HFFc6 (cell line): ENCODE data around the gene CYP27C1. TPM values are rescaled to one million over a fixed set of nuclear protein-coding genes. Genes with fewer than 3 reads are reported as not detected.

Source experiments
- DNase-seq: peaks from one replicate; pipeline ENCODE4 v3.0.0-alpha.2; 2018
- H3K27ac Mint-ChIP-seq: 2 replicates; pipeline ENCODE4 v1.8.0; 2020; ENCODE audit warnings: mild to moderate bottlenecking, mixed read lengths
- H3K27me3 Mint-ChIP-seq: 2 replicates; pipeline ENCODE4 v1.8.0; 2021; ENCODE audit warnings: mild to moderate bottlenecking, moderate library complexity, mixed read lengths; ENCODE audit not compliant: insufficient read depth
- H3K36me3 Mint-ChIP-seq: 2 replicates; pipeline ENCODE4 v1.8.0; 2021; ENCODE audit warnings: low read depth, mixed read lengths
- H3K4me1 Mint-ChIP-seq: 2 replicates; pipeline ENCODE4 v1.8.0; 2020; ENCODE audit warnings: low read depth, mixed read lengths
- H3K4me3 Mint-ChIP-seq: 2 replicates; pipeline ENCODE4 v1.8.0; 2020; ENCODE audit warnings: mild to moderate bottlenecking, moderate library complexity, mixed read lengths
- H3K9me3 Mint-ChIP-seq: 2 replicates; pipeline ENCODE4 v1.8.0; 2020; ENCODE audit warnings: mild to moderate bottlenecking, mixed read lengths
- CTCF ChIP-seq: fragments of 200-600 bp; sonication (generic); IDR thresholded peaks from 2 replicates; pipeline ENCODE4 v1.5.0; 2021; ENCODE audit warnings: antibody characterized with exemption, mild to moderate bottlenecking
- total RNA-seq, 6 experiments: library from RNA; stranded (reverse); fragmentation: NEBNext Ultra II Directional; extraction: Animal tissue kit (Norgen Biotek cat#: 25700); gene quantifications; 2 replicates in 1 of 6; 3 replicates in 5 of 6; pipeline ENCODE4 v1.2.3, GENCODE V29; 2021

CYP27C1 gene
- total RNA-seq, 6 experiments from 2014 or later: 0.09 to 0.17 (median 0.13) TPM

- Mint-ChIP-seq H3K36me3 (no peaks in the 10 kb centered on the region), H3K27ac (no peak overlapping the region), H3K4me1 (peaks cover 35% of the 10 kb centered on the region), H3K4me3 (no peak overlapping the region), H3K9me3 (no peaks in the 10 kb centered on the region), H3K27me3 (peaks cover 2% of the 10 kb centered on the region)
- no peak for DNase-seq
- TF ChIP-seq CTCF: no peak
These were observed 63.0 kb downstream of the CYP27C1 start for GRCh38 chr2:127157114-127157513.

- TF ChIP-seq CTCF: no peak
- Mint-ChIP-seq H3K27ac (no peak overlapping the region; the same call in 1 of the 2 replicates), H3K4me3 (no peak overlapping the region), H3K4me1 (peaks cover 35% of the 10 kb centered on the region), H3K9me3 (no peaks in the 10 kb centered on the region; the same call in none of the 2 replicates), H3K36me3 (no peaks in the 10 kb centered on the region; the same call in 1 of the 2 replicates), H3K27me3 (peaks cover 2% of the 10 kb centered on the region)
- DNase-seq: no peak
These were observed 64.2 kb downstream of the CYP27C1 start for GRCh38 chr2:127155947-127156346.

- Mint-ChIP-seq H3K9me3 (no peaks in the 10 kb centered on the region; the same call in none of the 2 replicates), H3K36me3 (no peaks in the 10 kb centered on the region; the same call in 1 of the 2 replicates), H3K4me1 (peaks cover 37% of the 10 kb centered on the region), H3K27me3 (peaks cover 2% of the 10 kb centered on the region), H3K4me3 (no peak overlapping the region), H3K27ac (peak overlapping the region; percentile 1; the same call in 1 of the 2 replicates)
- no peak for DNase-seq
- TF ChIP-seq CTCF: no peak
These were observed 65.0 kb downstream of the CYP27C1 start for GRCh38 chr2:127155028-127155581.

GRCh38 chr2:127154396-127154795, 65.7 kb downstream of the CYP27C1 start:
- H3K4me3 Mint-ChIP-seq: no peak overlapping the region
- TF ChIP-seq CTCF: no peak
- H3K27me3 Mint-ChIP-seq: peaks cover 2% of the 10 kb centered on the region
- DNase-seq: no peak
- no peaks in the 10 kb centered on the region; the same call in 1 of the 2 replicates for H3K36me3 Mint-ChIP-seq
- H3K9me3 Mint-ChIP-seq: no peaks in the 10 kb centered on the region; the same call in none of the 2 replicates
- peaks cover 42% of the 10 kb centered on the region for H3K4me1 Mint-ChIP-seq
- H3K27ac Mint-ChIP-seq: no peak overlapping the region

- peaks cover 2% of the 10 kb centered on the region for H3K27me3 Mint-ChIP-seq
- H3K4me3 Mint-ChIP-seq: peak overlapping the region; percentile 42
- H3K4me1 Mint-ChIP-seq: peaks cover 49% of the 10 kb centered on the region
- no peaks in the 10 kb centered on the region; the same call in none of the 2 replicates for H3K9me3 Mint-ChIP-seq
- peak; percentile 85 for DNase-seq
- H3K27ac Mint-ChIP-seq: peak overlapping the region; percentile 90
- no peak; the same call in 1 of the 2 replicates for TF ChIP-seq CTCF
- H3K36me3 Mint-ChIP-seq: no peaks in the 10 kb centered on the region; the same call in 1 of the 2 replicates
These were observed 66.4 kb downstream of the CYP27C1 start for GRCh38 chr2:127153691-127154158.
